Activated T-cell treated with anti-CD3 and anti-CD28 coated beads for 4 hours (primary cell): ENCODE data around the gene CD300LG.
"Not testable (repeated sequence)": the region's sequence is repeated elsewhere in the genome, so short reads cannot be mapped to it uniquely, and the experiment has no call there.

Source experiments
- DNase-seq: peaks from one replicate; pipeline ENCODE4 v3.0.0-alpha.2; 2020

CD300LG gene

GRCh38 chr17:43880420-43880991, 33.5 kb downstream of the CD300LG start:
- DNase-seq = peak; percentile 17

DNA sequence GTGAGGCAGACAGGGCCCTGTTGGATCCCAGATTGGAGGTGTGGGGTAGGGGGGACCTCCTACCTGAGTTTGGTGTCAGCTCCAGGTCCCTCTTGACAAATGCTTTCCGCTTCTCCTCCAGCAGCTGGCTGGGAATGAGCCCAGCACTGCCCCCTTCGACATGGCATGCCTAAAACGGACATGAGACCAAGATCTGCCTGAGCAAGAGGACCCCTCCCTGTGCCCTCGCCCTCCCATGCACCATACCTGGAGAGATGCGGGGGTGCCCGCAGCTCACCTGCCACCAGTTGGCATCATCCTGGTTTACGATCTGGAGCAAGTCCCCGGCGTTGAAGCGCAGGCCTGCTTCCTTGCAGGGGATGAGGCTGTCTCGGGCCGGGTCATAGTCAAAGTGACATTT, 34.2 kb downstream of the CD300LG start:
- no peak for DNase-seq

- no peak for DNase-seq
These were observed 35.0 kb downstream of the CD300LG start for GRCh38 chr17:43881758-43882505.

GRCh38 chr17:43882761-43883415, 35.9 kb downstream of the CD300LG start:
- DNase-seq = no peak

- no peak for DNase-seq
These were observed 41.6 kb downstream of the CD300LG start for GRCh38 chr17:43888548-43888947.

GRCh38 chr17:43890240-43890639, 43.3 kb downstream of the CD300LG start:
- DNase-seq = no peak

DNA sequence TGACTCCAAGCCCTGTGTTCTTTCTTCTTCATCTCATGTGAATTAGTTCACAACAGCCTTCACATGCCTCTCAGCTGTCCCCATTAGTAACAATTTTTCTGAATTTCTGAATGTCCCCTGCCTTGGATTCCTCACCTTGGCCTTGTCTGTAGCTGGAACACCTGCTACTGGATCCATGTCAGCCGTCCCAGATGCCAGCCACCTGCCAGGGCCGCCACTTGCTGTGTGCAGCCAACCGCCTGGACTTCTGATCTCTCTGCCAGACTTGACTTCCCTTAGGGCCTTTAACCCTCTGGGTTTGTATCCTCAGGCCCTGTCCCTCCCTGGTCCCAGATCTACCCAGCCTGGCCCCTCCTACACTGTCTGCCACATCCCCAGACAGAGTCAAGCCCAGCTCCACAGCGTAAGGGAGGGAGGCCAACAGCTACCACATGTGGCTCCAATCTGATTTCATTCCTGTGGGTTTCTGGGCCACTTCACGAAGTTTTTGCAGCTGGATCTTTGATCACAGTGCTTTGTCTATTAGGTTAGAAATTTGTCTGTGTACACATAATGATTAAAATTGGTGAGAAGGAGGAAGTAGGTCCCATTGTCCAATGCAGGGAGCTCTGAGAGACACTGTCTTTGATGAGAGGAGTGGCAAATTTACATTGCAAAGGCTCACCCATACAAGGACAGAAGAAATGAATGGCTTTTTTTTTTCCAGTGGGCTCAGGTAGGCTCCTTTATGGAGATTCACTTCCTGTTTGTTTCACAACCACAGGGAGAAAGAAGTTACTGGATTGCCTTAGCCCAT, 45.1 kb downstream of the CD300LG start:
- DNase-seq = no peak

DNA sequence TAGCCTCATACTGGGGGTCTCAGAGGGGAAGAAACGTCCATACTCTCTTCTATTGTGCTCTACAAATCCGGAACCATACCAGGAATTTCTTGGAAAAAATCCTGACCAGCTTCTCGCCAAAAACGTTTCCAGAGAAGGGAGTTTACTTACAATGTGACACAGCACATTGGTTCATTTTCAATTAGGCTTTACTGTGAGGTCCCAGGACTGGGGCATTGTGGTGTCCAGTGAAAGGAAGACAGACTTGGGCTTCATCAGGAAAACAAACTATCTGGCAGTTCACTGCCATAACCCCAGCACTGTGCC, 45.6 kb downstream of the CD300LG start:
- DNase-seq = no peak

- DNase-seq = not testable (repeated sequence)
These were observed 47.5 kb downstream of the CD300LG start for GRCh38 chr17:43894494-43894893.

GRCh38 chr17:43897831-43898230, 50.9 kb downstream of the CD300LG start:
- no peak for DNase-seq

DNA sequence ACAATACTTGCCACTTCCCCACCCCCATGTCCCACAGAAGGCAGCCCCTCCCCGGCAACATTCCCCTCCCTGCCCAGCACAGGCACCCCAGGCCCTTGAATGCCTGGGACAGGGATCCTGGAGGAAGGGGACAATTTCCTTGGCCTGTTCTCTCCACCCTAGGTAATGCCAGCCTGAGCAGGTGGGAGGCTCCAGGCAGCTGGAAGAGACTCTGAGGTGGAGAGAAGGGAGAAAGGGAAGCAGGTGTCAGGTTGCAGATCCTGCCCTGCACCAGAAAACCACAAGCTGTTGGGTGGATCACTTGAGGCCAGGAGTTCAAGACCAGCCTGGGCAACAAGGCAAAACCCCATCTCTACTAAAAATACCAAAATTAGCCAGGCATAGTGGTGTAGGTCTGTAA, 51.5 kb downstream of the CD300LG start:
- DNase-seq = no peak

DNA sequence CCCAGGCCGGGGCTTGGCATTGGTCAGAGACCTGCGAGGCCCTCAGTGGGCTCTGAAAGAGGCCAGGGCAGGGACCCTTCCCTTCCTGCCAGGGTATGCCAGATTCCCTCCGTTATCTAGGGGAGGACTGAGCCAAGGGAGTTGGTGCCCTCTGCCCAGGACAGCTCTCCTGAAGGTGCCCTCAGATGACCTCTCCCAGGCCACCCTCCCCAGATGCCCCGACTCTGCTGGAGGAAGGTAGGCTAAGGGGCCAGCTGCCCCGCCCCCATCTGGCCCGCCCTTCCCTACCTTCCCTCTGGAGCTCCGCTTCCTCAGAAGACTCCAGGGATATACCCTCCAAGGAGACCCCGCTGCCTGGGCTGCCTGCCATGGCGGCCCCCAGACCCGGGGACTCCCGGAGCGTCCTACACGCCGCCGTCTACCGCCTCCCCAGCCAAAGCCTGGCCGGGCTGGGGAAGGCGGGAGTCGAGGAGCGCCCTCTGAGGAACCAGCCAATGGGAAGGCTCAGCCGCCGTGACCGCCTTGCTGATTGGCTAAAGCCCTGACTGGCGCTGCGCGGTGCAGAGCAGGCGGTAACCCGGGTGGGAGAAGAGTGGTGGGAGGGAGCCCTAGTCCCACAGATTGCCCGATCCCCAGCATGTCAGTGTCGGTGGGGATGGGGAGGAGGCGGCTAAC, 53.3 kb downstream of the CD300LG start:
- peak; percentile 72 for DNase-seq

DNA sequence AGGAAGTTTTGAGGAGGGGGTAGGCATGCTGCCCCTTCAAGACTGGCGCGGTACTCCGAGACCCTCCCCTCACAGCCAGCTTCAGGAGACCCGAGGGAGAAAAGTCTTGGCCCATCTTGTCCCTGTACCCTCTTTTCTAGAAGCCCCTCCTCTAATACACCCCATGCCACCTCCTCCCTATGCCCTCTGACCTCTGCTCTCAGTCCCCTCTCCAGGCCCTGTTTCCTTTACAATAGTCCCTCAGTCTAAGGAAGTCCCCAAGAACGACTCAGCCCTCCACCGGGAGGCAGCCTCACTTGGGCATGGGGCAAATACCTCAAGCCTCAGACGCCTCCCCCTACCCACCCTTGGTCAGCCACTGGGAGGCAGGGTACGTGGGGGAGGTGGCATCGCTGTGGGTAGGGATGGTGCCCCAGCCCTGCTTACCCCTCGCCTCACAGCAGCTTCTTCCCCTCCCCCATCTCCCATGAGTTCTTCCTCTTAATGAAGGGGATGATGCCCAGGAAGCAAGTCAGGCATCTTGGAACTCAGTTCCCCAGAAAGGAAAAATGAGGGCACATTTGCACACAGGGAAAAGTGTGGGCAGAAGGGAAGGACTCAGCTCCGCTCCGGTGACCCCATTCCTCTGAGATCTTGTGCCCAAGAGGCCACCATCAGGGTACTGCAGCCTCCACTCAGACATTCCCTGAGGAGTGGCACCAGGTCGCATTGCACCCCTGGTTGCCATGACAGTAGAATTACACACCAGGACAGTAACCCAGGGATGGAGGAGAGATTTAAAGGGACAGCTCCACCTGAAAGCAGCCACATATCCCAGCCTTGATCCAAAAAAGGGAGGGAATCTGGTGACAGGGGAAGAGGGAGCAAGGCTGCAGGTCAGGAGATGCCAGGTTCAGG, 54.1 kb downstream of the CD300LG start:
- DNase-seq = no peak

- no peak for DNase-seq
These were observed 55.0 kb downstream of the CD300LG start for GRCh38 chr17:43901861-43902589.

DNA sequence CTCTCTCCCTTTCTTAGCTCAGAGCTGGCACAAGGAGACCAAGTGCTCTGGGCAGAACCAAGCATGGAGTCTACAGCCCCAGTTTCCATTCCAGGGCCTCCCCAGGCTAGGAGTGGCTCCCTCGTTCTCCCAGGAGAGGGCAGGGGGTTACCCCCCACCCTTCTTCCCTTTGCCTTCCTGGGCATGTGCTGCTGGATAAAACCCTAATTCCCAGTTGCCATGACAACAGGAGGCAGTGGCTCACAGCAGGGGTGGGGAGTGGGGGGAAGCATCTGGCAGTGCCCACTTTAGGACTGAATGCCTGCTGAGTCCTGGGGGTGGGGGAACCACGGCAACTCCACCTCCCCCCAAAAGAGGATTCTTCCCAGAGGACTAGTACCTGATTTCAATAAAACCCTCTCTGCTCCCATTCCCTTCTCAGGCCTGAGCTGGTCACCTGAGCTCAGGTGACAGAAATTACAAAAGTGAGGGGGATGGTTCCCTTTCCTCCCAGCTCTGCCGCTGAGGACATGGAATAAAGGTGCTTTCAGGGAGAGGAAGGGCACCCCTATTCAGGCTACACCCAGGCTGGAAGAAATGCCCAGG, 58.5 kb downstream of the CD300LG start:
- no peak for DNase-seq

DNA sequence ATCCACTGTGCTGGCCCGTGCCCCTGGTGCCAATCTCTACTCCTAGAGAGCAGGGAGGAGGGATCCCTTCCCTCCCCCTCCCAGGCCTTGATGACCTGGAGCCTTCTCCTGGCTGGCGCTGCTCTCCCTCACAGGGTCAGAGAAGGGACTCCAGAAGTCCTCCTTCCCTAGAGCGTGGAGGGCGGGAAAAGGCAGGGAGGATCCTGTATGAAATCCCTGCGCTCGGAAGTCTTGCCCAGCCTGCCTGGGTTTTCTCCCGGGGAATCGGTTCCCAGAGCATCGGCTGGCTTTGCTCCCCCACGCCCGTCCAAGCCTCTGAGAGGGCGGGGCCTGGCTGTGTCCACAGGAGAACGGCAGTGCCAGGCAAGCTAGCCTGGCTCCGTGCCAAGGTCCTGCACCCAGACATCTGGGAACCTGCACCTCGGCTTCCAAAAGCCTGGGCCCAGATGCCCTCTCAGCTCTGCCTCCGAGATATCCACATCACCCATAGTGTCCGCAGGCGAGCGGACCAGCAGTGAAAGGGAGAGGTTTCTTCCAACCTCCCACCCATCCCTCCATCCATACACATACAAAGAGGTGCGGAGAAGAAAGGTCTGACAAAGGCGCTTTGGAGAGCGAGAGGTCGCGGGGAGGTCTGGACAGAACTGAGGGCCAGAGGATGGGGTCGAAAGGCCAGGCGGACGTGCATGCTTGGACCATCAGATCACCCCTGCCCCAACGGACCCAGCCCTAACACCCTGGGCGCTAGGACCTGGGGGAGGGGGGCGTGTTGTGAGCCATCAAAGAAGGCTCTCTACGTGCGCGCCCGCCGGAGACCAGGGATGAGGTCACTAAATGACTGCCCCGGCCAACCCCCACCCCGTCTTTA, 59.2 kb downstream of the CD300LG start:
- no peak for DNase-seq

GRCh38 chr17:43906951-43907424, 60.0 kb downstream of the CD300LG start:
- no peak for DNase-seq

- DNase-seq = peak; percentile 22
These were observed 60.5 kb downstream of the CD300LG start, which contains the start of gene MPP2 for GRCh38 chr17:43907425-43907981. Gene MPP2, minus strand, starts transcription at chr17:43907536. Its CDS starts 3,076 bp downstream, at chr17:43904460.
